ENCODE results near the gene VHLL.

Gene VHLL

DNA sequence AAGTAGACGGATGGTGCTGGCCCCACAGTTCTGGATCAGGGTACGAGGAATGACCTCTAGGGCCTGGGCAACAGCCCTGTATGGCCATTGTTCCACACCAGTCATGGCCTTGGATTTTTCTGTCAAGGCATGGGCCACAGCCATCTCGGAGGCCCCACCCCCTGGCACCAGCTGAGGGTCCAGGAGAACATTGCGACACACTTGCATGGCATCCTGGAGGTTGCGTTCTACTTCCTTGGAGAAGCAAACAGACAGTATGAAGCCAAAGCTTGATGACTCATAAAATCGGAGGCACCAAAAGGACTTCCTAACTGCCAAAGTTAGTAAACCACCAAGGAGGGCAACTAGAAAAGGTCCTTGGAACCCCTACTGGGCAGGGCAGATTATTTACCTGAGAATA is 11.9 kb upstream of the VHLL start:
- no peak for DNase-seq (ENCODE audit: extremely low read depth, low read depth)
- no peak for TF ChIP-seq CTCF (IDR thresholded peaks at IDR 0.05; ENCODE audit: low read depth, low read length, missing control alignments)
- no peak overlapping the region for H3K4me3 ChIP-seq (replicated peaks; ENCODE audit: low read depth, low read length)

- TF ChIP-seq CTCF (IDR thresholded peaks at IDR 0.05; ENCODE audit: low read depth, low read length, missing control alignments), result no peak
- H3K4me3 ChIP-seq (replicated peaks; ENCODE audit: low read depth, low read length), result no peak overlapping the region
- DNase-seq (ENCODE audit: extremely low read depth, low read depth), result no peak
Observed at GRCh38 chr1:156308078-156308477, 9.0 kb upstream of the VHLL start.

DNA sequence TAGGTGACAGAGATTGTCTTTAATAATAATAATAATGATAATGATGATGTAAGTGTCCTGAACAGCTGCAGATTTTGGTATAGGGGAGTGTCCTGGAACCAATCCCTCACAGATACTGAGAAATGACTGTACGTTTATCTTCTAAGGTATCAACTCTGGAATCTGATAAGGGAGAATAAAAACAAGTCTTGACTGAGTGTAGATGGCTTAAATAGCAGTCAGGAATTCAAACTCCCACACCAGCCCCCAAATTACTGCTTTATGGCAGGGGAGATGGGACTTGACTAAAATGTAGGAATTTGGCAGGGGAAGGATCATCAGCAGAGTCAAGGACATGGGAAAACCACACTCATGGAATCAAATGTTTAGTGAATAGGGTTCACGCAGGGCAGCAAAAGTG is 6.1 kb upstream of the VHLL start:
- no peak for DNase-seq (ENCODE audit: extremely low read depth, low read depth)
- H3K4me3 ChIP-seq (replicated peaks; ENCODE audit: low read depth, low read length), result no peak overlapping the region
- TF ChIP-seq CTCF (IDR thresholded peaks at IDR 0.05; ENCODE audit: low read depth, low read length, missing control alignments), result no peak

DNA sequence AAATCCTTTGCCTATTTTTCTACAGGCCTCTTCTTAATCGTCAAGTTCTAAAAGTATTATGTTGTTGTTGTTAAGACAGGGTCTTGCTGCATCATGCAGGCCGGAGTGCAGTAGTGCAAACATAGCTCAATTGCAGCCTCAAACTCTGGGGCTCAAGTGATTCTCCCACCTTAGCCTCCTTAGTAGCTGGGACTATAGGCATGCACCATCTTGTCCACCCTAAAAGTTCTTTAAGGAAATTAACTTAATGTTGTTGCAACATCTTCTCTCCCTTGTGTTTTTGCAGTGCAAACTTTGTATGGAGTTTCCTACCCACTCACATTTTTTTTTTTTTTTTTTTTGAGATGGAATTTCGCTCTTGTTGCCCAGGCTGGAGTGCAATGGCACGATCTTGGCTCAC is 4.1 kb upstream of the VHLL start:
- no peak for DNase-seq (ENCODE audit: extremely low read depth, low read depth)
- no peak overlapping the region for H3K4me3 ChIP-seq (replicated peaks; ENCODE audit: low read depth, low read length)
- TF ChIP-seq CTCF (IDR thresholded peaks at IDR 0.05; ENCODE audit: low read depth, low read length, missing control alignments), result no peak

DNA sequence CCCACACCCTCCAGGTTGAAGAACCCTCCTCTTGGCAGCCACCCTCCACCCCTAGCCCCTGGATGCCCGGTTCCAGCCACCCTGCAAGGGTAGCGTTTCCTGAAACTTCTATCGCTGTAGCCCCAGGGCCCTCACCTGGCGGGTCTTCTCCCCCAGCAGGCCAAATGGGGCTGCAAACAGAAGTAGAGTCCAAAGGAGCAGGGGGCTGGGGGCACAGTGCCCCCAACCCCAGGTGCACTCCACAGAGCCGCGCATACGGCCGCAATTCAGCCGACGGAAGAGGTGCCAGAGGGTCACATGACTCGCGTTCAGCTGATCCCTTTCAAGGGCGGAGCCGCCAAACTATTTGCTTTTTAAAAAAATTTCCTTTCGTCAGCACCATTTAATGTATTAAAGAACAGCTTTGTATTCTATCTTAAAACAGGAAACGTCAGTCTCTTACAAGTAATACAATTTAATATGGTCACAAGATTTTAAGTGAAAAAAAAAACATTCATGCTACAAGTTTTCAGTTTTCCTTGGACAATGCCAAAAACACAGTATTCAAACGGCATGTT is 3.6 kb downstream of the VHLL start, which contains the start of gene GLMP:
TSS of gene GLMP (minus strand) at position 289 of the 557 bp plus-strand sequence. CDS start at position 255, 34 bp downstream.
- peak within 1 kb of the TSS; percentile 82 for H3K4me3 ChIP-seq (replicated peaks; ENCODE audit: low read depth, low read length)
- TF ChIP-seq CTCF (IDR thresholded peaks at IDR 0.05; ENCODE audit: low read depth, low read length, missing control alignments), result no peak
- no peak for DNase-seq (ENCODE audit: extremely low read depth, low read depth)

GRCh38 chr1:156293895-156294294 is 5.2 kb downstream of the VHLL start:
- H3K4me3 ChIP-seq (replicated peaks; ENCODE audit: low read depth, low read length), result no peak overlapping the region
- TF ChIP-seq CTCF (IDR thresholded peaks at IDR 0.05; ENCODE audit: low read depth, low read length, missing control alignments), result no peak
- no peak for DNase-seq (ENCODE audit: extremely low read depth, low read depth)

DNA sequence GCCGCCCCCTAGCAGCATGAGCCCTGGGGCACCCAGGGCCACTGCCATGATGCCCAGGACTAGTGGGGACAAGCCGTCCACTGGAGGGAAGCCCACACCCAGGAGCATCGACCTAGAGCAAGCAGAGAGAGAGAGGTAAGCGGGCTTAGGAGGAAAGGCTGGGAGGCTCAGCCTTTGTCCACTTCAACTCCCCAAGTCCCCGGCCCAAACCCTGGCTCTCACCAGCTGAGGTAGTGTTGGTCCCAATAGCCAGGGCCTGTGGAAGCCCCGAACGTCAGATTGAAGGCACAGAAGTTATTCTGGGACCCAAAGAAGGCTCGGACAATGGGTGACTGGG is 6.0 kb downstream of the VHLL start:
- H3K4me3 ChIP-seq (replicated peaks; ENCODE audit: low read depth, low read length), result no peak overlapping the region
- DNase-seq (ENCODE audit: extremely low read depth, low read depth), result no peak
- no peak for TF ChIP-seq CTCF (IDR thresholded peaks at IDR 0.05; ENCODE audit: low read depth, low read length, missing control alignments)

Data from HFF-Myc (cell line).